ENCODE measurements around the gene TMEM94. TPM values are rescaled to one million over a fixed set of nuclear protein-coding genes. Genes with fewer than 3 reads are reported as not detected.
A peak's percentile ranks its signal among the peaks of the same experiment; 100 is the strongest.
"Not testable (repeated sequence)": the region's sequence is repeated elsewhere in the genome, so short reads cannot be mapped to it uniquely, and the experiment has no call there.

The TMEM94 gene
- polyA plus RNA-seq, 2 of the 4 experiments (the other 2 are of a cell fraction) = 30.5 to 63.8 TPM

DNA sequence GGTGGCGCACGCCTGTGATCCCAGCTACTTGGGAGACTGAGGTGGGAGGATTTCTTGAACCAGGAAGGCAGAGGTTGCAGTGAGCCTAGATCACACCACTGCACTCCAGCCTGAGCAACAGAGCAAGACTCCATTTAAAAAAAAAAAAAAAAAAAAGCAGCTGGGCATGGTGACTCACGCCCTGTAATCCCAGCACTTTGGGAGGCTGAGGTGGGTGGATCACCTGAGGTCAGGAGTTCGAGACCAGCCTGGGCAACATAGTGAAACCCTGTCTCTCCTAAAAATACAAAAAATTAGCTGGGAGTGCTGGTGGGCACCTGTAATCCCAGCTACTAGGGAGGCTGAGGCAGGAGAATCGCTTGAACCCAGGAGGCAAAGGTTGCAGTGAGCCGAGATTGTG is 10.5 kb upstream of the TMEM94 start:
- ChIA-PET POLR2A (interaction anchor here (2.8 kb wide), 1 partner anchor 11 kb away, joined by 13 read pairs; the partner anchor contains the start of gene TMEM94), CTCF (interaction anchor here (0.7 to 3.8 kb wide), 4 partner anchors 10 to 82 kb away, joined by 3 to 19 read pairs (median 3); partner anchors contain the start of gene TMEM94)
- H3K4me3 ChIP-seq; FAIRE-seq; DNase-seq (ENCODE audit: low read depth in 1 of 2, low spot score in 1 of 2); H3K9me3 ChIP-seq; H3K4me2 ChIP-seq; H3K27ac ChIP-seq; ATAC-seq; TF ChIP-seq FOSL2 (IDR thresholded peaks at IDR 0.05): not testable (repeated sequence)
- WGBS (ENCODE audit: missing lambda C conversion rate) = 72% methylated on average over 6 of the region's 6 CpGs
- TF ChIP-seq FOSL2 (CRISPR knock-in tag; IDR thresholded peaks at IDR 0.05) = 0 out of 2 replicates have a peak, but pooled peaks have one; percentile 6
- peaks cover 11% of the 10 kb centered on the region for H3K4me1 ChIP-seq

DNA sequence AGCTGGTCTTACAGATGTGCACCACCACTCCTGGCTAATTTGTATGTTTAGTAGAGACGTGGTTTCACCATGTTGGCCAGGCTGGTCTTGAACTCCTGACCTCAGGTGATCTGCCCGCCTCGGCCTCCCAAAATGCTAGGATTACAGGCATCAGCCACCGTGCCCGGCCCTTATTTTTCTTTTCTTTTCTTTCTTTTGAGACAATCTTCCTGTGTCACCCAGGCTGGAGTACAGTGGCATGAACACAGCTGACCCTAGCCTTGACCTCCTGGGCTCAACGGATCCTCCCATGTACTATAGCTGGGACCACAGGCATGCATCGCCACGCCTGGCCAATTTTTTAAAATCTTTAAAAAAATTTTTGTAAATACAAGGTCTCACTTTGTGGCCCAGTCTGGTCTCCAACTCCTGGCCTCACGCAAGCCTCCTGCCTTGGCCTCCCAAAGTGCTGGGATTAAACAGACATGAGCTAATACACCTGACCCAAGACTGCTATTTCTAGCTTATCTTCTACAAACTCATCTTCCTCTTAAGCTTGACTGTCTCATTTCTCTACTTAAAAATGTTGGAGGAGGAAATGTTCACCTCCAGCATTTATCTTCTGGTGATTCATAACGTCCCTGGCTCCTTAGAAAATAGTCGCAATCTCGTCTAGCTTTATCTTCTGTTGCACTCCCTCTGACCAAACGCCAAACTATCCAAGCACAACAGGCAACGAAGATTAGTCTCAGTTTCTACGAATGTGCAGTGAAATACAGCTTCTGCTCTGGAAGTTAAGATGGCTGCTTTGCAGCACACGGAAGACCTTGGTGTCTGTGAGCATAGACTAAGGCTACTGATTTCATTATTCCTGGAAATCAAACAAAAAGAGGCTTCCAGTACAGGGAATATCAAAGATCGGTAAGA is 8.2 kb upstream of the TMEM94 start:
- no peak for ATAC-seq

DNA sequence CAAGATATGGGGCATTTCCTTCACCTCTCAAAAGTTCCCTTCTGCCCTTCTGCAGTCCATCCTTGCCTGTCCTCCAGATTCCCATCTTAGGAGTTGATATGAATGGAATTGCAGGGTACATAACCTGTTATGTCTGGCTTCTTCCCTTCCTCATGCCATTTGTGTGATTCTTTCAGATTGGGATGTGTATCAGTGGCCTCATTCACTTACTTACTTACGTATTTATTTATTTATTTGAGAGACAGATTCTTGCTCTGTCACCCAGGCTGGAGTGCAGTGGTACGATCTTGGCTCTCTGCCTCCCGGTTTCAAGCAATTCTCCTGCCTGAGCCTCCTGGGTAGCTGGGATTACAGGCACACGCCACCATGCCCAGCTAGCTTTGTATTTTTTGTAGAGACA is 6.2 kb upstream of the TMEM94 start:
- ATAC-seq = no peak
- no peak for DNase-seq (ENCODE audit: low read depth in 1 of 2, low spot score in 1 of 2)
- no peak for FAIRE-seq
- Histone ChIP-seq H3K27ac (no peak overlapping the region), H3K9me3 (no peaks in the 10 kb centered on the region), H3K4me1 (no peaks in the 10 kb centered on the region; the same call in 2 of the 3 replicates), H3K4me2 (no peak overlapping the region), H3K4me3 (no peak overlapping the region)
- POLR2A ChIA-PET = no interaction called here
- CTCF ChIA-PET = interaction anchor here (0.6 kb wide), 1 partner anchor 921 kb away, joined by 4 read pairs; no protein-coding TSS in a partner anchor
- TF ChIP-seq RNF2 (IDR thresholded peaks at IDR 0.05; ENCODE audit: borderline replicate concordance, low read depth) (no peak), CBX2 (IDR thresholded peaks at IDR 0.05; ENCODE audit: borderline replicate concordance, low read depth) (no peak)
- TF ChIP-seq, protein P1, sequence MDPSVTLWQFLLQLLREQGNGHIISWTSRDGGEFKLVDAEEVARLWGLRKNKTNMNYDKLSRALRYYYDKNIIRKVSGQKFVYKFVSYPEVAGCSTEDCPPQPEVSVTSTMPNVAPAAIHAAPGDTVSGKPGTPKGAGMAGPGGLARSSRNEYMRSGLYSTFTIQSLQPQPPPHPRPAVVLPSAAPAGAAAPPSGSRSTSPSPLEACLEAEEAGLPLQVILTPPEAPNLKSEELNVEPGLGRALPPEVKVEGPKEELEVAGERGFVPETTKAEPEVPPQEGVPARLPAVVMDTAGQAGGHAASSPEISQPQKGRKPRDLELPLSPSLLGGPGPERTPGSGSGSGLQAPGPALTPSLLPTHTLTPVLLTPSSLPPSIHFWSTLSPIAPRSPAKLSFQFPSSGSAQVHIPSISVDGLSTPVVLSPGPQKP (IDR thresholded peaks at IDR 0.05; ENCODE audit: low read depth, low read length) = no peak
- 76% methylated on average over 4 of the region's 4 CpGs for WGBS (ENCODE audit: missing lambda C conversion rate)

More for the DNA sequence above, 8.2 kb upstream of the TMEM94 start:
- FAIRE-seq = no peak
- TF ChIP-seq FOXS1 (CRISPR knock-in tag; IDR thresholded peaks at IDR 0.05) = no peak
- TF ChIP-seq HEYL (CRISPR knock-in tag; IDR thresholded peaks at IDR 0.05) = no peak
- TF ChIP-seq RCOR1 (IDR thresholded peaks at IDR 0.05; ENCODE audit: low read depth, low read length) = no peak
- no peak for TF ChIP-seq JUNB (IDR thresholded peaks at IDR 0.05)
- no peak for TF ChIP-seq HDAC2 (IDR thresholded peaks at IDR 0.05)
- TF ChIP-seq GATA3 (IDR thresholded peaks at IDR 0.05; ENCODE audit: borderline replicate concordance) = no peak
- TF ChIP-seq, protein P2, sequence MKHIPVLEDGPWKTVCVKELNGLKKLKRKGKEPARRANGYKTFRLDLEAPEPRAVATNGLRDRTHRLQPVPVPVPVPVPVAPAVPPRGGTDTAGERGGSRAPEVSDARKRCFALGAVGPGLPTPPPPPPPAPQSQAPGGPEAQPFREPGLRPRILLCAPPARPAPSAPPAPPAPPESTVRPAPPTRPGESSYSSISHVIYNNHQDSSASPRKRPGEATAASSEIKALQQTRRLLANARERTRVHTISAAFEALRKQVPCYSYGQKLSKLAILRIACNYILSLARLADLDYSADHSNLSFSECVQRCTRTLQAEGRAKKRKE (CRISPR knock-in tag; IDR thresholded peaks at IDR 0.05; ENCODE audit: low read depth) = no peak
- no peak for TF ChIP-seq MAFK (IDR thresholded peaks at IDR 0.05; ENCODE audit: partially characterized antibody)
- TF ChIP-seq EHMT2 (IDR thresholded peaks at IDR 0.05; ENCODE audit: low read depth) = no peak
- TF ChIP-seq ZSCAN20 (CRISPR knock-in tag; IDR thresholded peaks at IDR 0.05) = no peak
- H3K4me3 ChIP-seq = no peak overlapping the region
- no peaks in the 10 kb centered on the region for H3K9me3 ChIP-seq
- CTCF ChIA-PET = interaction anchor here (0.8 to 1.8 kb wide), 5 partner anchors 9 to 70 kb away, joined by 3 to 10 read pairs (median 4); partner anchors contain the start of genes TMEM94 and TSEN54
- no peak for DNase-seq (ENCODE audit: low read depth in 1 of 2, low spot score in 1 of 2)
- H3K4me1 ChIP-seq = no peaks in the 10 kb centered on the region
- POLR2A ChIA-PET = interaction anchor here (2.8 kb wide), 1 partner anchor 8 kb away, joined by 13 read pairs; the partner anchor contains the start of gene TMEM94
- WGBS (ENCODE audit: missing lambda C conversion rate) = 76% methylated on average over 17 of the region's 17 CpGs
- no peak overlapping the region for H3K4me2 ChIP-seq
- H3K27ac ChIP-seq = no peak overlapping the region

DNA sequence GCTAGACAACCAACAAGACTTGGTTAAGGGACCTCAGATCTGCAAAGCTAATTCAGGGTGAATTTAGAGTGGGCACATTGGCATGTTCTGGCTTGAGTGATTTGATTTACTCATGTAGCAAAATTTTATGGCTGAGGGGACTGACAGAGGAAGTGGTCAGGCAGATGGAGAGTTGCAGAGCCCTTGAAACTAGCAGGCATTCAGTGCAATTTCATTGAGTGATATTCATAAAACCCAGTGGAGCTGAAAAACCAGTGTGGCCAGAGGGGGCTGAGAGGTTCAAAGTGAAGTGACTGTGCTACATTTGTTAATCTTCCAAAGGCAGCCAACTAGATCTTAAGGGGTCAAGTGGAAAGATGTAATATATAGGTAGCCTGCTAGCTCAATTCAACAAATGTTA is 2.2 kb upstream of the TMEM94 start:
- ChIA-PET POLR2A (no interaction called here), CTCF (interaction anchor here (1.0 to 4.3 kb wide), 9 partner anchors 10 to 147 kb away, joined by 3 to 19 read pairs (median 3); partner anchors contain the start of gene TSEN54)
- no peak for TF ChIP-seq TFCP2L1 (CRISPR knock-in tag; IDR thresholded peaks at IDR 0.05)
- TF ChIP-seq SMC3 (IDR thresholded peaks at IDR 0.05) = no peak
- no peak for TF ChIP-seq CBX8 (IDR thresholded peaks at IDR 0.05)
- TF ChIP-seq PHF8 (IDR thresholded peaks at IDR 0.05; ENCODE audit: borderline replicate concordance, low read depth) = no peak
- TF ChIP-seq HDAC2 (IDR thresholded peaks at IDR 0.05) = no peak
- TF ChIP-seq CHD4 (IDR thresholded peaks at IDR 0.05; ENCODE audit: borderline replicate concordance) = no peak
- TF ChIP-seq, protein P3, sequence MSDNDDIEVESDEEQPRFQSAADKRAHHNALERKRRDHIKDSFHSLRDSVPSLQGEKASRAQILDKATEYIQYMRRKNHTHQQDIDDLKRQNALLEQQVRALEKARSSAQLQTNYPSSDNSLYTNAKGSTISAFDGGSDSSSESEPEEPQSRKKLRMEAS (IDR thresholded peaks at IDR 0.05) = no peak
- no peak for TF ChIP-seq EP300 (IDR thresholded peaks at IDR 0.05)
- no peak for TF ChIP-seq RFX5 (IDR thresholded peaks at IDR 0.05)
- TF ChIP-seq EHF (CRISPR knock-in tag; IDR thresholded peaks at IDR 0.05) = no peak
- TF ChIP-seq RNF2 (IDR thresholded peaks at IDR 0.05; ENCODE audit: borderline replicate concordance, low read depth) = no peak
- TF ChIP-seq NPAS2 (CRISPR knock-in tag; IDR thresholded peaks at IDR 0.05; ENCODE audit: borderline replicate concordance) = no peak
- TF ChIP-seq, protein P4, sequence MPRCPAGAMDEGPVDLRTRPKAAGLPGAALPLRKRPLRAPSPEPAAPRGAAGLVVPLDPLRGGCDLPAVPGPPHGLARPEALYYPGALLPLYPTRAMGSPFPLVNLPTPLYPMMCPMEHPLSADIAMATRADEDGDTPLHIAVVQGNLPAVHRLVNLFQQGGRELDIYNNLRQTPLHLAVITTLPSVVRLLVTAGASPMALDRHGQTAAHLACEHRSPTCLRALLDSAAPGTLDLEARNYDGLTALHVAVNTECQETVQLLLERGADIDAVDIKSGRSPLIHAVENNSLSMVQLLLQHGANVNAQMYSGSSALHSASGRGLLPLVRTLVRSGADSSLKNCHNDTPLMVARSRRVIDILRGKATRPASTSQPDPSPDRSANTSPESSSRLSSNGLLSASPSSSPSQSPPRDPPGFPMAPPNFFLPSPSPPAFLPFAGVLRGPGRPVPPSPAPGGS (IDR thresholded peaks at IDR 0.05) = no peak
- no peak for DNase-seq (ENCODE audit: low read depth in 1 of 2, low spot score in 1 of 2)
- no peaks in the 10 kb centered on the region for H3K9me3 ChIP-seq
- no peak for ATAC-seq
- H3K27ac ChIP-seq = no peak overlapping the region
- peaks cover 15% of the 10 kb centered on the region for H3K4me1 ChIP-seq
- FAIRE-seq = no peak
- no peak overlapping the region for H3K4me2 ChIP-seq
- no peak overlapping the region for H3K4me3 ChIP-seq

Measured in A549 (cell line).